Neural progenitor cell (in vitro differentiated cells): Measurements from ENCODE around the gene GDAP2.

ENCODE experiments used
- EZH2 ChIP-seq: fragments of 200-600 bp; sonication (generic); IDR thresholded peaks from 2 replicates; pipeline ENCODE4 v1.6.1; 2017; ENCODE audit warnings: antibody characterized with exemption, mild to moderate bottlenecking, moderate library complexity
- EZH2phosphoT487 ChIP-seq: fragments of 200-600 bp; sonication (generic); IDR thresholded peaks from 2 replicates; pipeline ENCODE4 v1.6.1; 2017; ENCODE audit warnings: antibody characterized with exemption
- TF ChIP-seq, protein P1 (sequence below): fragments of 200-600 bp; sonication (generic); IDR thresholded peaks from 2 replicates; pipeline ENCODE4 v1.5.1; 2017; ENCODE audit warnings: antibody characterized with exemption, mild to moderate bottlenecking

DNA sequence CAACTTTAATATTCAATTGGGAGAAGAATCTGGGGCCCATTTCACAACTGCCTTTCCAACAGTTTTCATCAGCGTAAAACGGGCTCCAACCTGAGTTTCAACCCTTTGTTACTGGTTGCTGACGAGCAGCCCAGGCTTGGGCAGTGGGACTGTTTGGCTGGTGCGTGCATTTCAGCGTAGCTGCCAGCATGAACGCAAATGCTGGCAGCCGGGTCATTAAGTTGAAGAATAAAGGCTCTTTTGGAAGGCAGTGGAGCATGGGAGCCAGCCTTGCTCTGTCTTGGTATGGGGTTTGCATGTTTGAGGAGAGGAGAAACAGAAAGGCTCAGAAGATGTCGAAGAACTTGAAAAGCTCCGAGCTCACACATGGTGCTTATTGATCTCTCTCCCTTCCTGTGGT lies 40.8 kb upstream of the GDAP2 start:
- TF ChIP-seq, protein P1, sequence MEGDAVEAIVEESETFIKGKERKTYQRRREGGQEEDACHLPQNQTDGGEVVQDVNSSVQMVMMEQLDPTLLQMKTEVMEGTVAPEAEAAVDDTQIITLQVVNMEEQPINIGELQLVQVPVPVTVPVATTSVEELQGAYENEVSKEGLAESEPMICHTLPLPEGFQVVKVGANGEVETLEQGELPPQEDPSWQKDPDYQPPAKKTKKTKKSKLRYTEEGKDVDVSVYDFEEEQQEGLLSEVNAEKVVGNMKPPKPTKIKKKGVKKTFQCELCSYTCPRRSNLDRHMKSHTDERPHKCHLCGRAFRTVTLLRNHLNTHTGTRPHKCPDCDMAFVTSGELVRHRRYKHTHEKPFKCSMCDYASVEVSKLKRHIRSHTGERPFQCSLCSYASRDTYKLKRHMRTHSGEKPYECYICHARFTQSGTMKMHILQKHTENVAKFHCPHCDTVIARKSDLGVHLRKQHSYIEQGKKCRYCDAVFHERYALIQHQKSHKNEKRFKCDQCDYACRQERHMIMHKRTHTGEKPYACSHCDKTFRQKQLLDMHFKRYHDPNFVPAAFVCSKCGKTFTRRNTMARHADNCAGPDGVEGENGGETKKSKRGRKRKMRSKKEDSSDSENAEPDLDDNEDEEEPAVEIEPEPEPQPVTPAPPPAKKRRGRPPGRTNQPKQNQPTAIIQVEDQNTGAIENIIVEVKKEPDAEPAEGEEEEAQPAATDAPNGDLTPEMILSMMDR: no peak
- TF ChIP-seq EZH2 (no peak), EZH2phosphoT487 (no peak)
